ENCODE data around the gene NSMF.

The NSMF gene

DNA sequence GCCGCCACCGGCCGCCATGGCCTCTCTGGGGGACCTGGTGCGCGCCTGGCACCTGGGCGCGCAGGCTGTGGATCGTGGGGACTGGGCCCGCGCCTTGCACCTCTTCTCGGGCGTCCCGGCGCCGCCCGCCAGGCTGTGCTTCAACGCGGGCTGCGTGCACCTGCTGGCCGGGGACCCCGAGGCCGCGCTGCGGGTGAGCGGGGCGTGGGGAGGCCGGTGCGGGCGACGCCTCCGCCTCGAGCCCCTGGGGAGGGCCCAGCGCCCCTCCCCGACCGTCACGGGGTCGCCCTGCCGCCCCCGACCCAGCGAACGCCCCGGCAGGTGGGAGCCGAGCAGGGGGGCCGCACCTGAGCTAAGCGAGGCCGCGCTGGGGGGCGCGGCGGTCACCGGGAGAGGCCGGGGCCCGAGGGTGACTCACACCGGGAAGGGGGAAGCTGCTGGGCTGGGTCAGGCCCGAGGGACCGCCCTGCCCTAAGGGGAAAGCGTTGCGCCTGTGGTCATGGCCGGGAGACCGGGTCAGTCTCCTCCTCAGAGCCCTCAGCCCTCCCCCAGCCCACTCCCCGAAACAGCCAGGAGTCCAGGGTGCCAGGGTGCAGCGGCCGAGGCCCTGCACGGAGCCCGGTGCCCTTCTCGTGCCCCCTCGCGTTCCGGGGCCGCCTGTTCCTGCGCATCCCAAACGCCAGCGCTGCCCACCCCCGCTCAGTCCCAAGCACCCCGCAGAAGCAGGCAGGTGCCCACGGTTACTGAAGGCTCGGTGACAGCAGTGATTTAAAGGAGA, 35.4 kb downstream of the NSMF start (continued):
- TF ChIP-seq, protein P1, sequence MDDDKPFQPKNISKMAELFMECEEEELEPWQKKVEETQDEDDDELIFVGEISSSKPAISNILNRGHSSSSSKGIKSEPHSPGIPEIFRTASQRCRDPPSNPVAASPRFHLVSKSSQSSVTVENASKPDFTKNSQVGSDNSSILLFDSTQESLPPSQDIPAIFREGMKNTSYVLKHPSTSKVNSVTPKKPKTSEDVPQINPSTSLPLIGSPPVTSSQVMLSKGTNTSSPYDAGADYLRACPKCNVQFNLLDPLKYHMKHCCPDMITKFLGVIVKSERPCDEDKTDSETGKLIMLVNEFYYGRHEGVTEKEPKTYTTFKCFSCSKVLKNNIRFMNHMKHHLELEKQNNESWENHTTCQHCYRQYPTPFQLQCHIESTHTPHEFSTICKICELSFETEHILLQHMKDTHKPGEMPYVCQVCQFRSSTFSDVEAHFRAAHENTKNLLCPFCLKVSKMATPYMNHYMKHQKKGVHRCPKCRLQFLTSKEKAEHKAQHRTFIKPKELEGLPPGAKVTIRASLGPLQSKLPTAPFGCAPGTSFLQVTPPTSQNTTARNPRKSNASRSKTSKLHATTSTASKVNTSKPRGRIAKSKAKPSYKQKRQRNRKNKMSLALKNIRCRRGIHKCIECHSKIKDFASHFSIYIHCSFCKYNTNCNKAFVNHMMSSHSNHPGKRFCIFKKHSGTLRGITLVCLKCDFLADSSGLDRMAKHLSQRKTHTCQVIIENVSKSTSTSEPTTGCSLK (tag by site-specific recombination; IDR thresholded peaks at IDR 0.05) = no peak
- TF ChIP-seq ZNF624 (tag by site-specific recombination; IDR thresholded peaks at IDR 0.05) (no peak), MZF1 (tag by site-specific recombination; IDR thresholded peaks at IDR 0.05; ENCODE audit: borderline replicate concordance) (no peak), ZNF292 (tag by site-specific recombination; IDR thresholded peaks at IDR 0.05; ENCODE audit: borderline replicate concordance, low read depth) (no peak), ZNF423 (tag by site-specific recombination; IDR thresholded peaks at IDR 0.05) (peak; percentile 56), ZNF792 (tag by site-specific recombination; IDR thresholded peaks at IDR 0.05) (no peak), ZNF202 (tag by site-specific recombination; IDR thresholded peaks at IDR 0.05; ENCODE audit: borderline replicate concordance) (no peak), ZNF555 (tag by site-specific recombination; conservative IDR thresholded peaks at IDR 0.05) (no peak), ZNF621 (tag by site-specific recombination; IDR thresholded peaks at IDR 0.05) (no peak), HOXD13 (CRISPR knock-in tag; IDR thresholded peaks at IDR 0.05; ENCODE audit: borderline replicate concordance) (no peak), GLI4 (tag by site-specific recombination; IDR thresholded peaks at IDR 0.05) (no peak), PRDM1 (tag by site-specific recombination; IDR thresholded peaks at IDR 0.05) (no peak), ZNF426 (tag by site-specific recombination; IDR thresholded peaks at IDR 0.05) (no peak), ZNF157 (tag by site-specific recombination; IDR thresholded peaks at IDR 0.05) (no peak), ZNF114 (tag by site-specific recombination; IDR thresholded peaks at IDR 0.05) (no peak), ZNF610 (tag by site-specific recombination; IDR thresholded peaks at IDR 0.05; ENCODE audit: borderline replicate concordance) (no peak), MEIS1 (CRISPR knock-in tag; IDR thresholded peaks at IDR 0.05; ENCODE audit: borderline replicate concordance) (no peak), ZNF416 (tag by site-specific recombination; IDR thresholded peaks at IDR 0.05) (no peak), SCRT1 (tag by site-specific recombination; IDR thresholded peaks at IDR 0.05; ENCODE audit: borderline replicate concordance) (no peak), ZNF654 (tag by site-specific recombination; IDR thresholded peaks at IDR 0.05; ENCODE audit: low read depth) (no peak), ZNF366 (tag by site-specific recombination; conservative IDR thresholded peaks at IDR 0.05) (no peak), ZNF791 (tag by site-specific recombination; IDR thresholded peaks at IDR 0.05) (no peak), ZNF558 (tag by site-specific recombination; IDR thresholded peaks at IDR 0.05) (no peak), TRIM28 (IDR thresholded peaks at IDR 0.05; ENCODE audit: borderline replicate concordance, low read length) (no peak), ZNF174 (tag by site-specific recombination; IDR thresholded peaks at IDR 0.05) (no peak)
- TF ChIP-seq, protein P2, sequence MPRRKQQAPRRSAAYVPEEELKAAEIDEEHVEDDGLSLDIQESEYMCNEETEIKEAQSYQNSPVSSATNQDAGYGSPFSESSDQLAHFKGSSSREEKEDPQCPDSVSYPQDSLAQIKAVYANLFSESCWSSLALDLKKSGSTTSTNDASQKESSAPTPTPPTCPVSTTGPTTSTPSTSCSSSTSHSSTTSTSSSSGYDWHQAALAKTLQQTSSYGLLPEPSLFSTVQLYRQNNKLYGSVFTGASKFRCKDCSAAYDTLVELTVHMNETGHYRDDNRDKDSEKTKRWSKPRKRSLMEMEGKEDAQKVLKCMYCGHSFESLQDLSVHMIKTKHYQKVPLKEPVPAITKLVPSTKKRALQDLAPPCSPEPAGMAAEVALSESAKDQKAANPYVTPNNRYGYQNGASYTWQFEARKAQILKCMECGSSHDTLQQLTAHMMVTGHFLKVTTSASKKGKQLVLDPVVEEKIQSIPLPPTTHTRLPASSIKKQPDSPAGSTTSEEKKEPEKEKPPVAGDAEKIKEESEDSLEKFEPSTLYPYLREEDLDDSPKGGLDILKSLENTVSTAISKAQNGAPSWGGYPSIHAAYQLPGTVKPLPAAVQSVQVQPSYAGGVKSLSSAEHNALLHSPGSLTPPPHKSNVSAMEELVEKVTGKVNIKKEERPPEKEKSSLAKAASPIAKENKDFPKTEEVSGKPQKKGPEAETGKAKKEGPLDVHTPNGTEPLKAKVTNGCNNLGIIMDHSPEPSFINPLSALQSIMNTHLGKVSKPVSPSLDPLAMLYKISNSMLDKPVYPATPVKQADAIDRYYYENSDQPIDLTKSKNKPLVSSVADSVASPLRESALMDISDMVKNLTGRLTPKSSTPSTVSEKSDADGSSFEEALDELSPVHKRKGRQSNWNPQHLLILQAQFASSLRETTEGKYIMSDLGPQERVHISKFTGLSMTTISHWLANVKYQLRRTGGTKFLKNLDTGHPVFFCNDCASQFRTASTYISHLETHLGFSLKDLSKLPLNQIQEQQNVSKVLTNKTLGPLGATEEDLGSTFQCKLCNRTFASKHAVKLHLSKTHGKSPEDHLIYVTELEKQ (tag by site-specific recombination; IDR thresholded peaks at IDR 0.05; ENCODE audit: borderline replicate concordance) = no peak
- TF ChIP-seq, protein P3, sequence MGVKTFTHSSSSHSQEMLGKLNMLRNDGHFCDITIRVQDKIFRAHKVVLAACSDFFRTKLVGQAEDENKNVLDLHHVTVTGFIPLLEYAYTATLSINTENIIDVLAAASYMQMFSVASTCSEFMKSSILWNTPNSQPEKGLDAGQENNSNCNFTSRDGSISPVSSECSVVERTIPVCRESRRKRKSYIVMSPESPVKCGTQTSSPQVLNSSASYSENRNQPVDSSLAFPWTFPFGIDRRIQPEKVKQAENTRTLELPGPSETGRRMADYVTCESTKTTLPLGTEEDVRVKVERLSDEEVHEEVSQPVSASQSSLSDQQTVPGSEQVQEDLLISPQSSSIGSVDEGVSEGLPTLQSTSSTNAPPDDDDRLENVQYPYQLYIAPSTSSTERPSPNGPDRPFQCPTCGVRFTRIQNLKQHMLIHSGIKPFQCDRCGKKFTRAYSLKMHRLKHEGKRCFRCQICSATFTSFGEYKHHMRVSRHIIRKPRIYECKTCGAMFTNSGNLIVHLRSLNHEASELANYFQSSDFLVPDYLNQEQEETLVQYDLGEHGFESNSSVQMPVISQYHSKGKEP (tag by site-specific recombination; IDR thresholded peaks at IDR 0.05) = no peak
- TF ChIP-seq, protein P4, sequence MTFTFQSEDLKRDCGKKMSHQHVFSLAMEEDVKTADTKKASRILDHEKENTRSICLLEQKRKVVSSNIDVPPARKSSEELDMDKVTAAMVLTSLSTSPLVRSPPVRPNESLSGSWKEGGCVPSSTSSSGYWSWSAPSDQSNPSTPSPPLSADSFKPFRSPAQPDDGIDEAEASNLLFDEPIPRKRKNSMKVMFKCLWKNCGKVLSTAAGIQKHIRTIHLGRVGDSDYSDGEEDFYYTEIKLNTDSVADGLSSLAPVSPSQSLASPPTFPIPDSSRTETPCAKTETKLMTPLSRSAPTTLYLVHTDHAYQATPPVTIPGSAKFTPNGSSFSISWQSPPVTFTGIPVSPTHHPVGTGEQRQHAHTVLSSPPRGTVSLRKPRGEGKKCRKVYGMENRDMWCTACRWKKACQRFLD (tag by site-specific recombination; IDR thresholded peaks at IDR 0.05) = no peak
- TF ChIP-seq, protein P5, sequence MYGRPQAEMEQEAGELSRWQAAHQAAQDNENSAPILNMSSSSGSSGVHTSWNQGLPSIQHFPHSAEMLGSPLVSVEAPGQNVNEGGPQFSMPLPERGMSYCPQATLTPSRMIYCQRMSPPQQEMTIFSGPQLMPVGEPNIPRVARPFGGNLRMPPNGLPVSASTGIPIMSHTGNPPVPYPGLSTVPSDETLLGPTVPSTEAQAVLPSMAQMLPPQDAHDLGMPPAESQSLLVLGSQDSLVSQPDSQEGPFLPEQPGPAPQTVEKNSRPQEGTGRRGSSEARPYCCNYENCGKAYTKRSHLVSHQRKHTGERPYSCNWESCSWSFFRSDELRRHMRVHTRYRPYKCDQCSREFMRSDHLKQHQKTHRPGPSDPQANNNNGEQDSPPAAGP (tag by site-specific recombination; IDR thresholded peaks at IDR 0.05) = peak; percentile 35; the same call in 1 of the 2 replicates
- TF ChIP-seq, protein P6, sequence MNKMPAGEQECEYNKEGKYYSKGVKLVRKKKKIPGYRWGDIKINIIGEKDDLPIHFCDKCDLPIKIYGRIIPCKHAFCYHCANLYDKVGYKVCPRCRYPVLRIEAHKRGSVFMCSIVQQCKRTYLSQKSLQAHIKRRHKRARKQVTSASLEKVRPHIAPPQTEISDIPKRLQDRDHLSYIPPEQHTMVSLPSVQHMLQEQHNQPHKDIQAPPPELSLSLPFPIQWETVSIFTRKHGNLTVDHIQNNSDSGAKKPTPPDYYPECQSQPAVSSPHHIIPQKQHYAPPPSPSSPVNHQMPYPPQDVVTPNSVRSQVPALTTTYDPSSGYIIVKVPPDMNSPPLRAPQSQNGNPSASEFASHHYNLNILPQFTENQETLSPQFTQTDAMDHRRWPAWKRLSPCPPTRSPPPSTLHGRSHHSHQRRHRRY (tag by site-specific recombination; IDR thresholded peaks at IDR 0.05) = no peak

Measured in HEK293 (cell line).